IMR-90 (cell line): ENCODE measurements around the gene PCIF1. TPM values are rescaled to one million over a fixed set of nuclear protein-coding genes. Genes with fewer than 3 reads are reported as not detected.

Source experiments
- BHLHE40 ChIP-seq: fragments of 150-350 bp; IDR thresholded peaks from 2 replicates; pipeline ENCODE4 v1.6.1; 2016; ENCODE audit warnings: mild to moderate bottlenecking, low read depth, low read length
- CEBPB ChIP-seq: IDR thresholded peaks from 2 replicates; pipeline ENCODE4 v1.6.1; 2012; ENCODE audit warnings: low read depth, low read length, improper control_type of control experiment
- MAZ ChIP-seq: IDR thresholded peaks from 2 replicates; pipeline ENCODE4 v1.6.1; 2012; ENCODE audit warnings: low read depth, mild to moderate bottlenecking, low read length, improper control_type of control experiment, moderate library complexity, borderline replicate concordance
- POLR2A ChIP-seq: IDR thresholded peaks from 2 replicates; pipeline ENCODE4 v1.6.1; 2012; ENCODE audit warnings: mild to moderate bottlenecking, low read depth, low read length
- polyA plus RNA-seq, 3 experiments: library from polyadenylated mRNA; depleted of rRNA; stranded (reverse); fragments of >200 nt; gene quantifications; 2 replicates each; pipeline ENCODE4 v1.2.3, GENCODE V29; 2012; ENCODE audit warnings: low replicate concordance in 1 of 3
- total RNA-seq: library from RNA; depleted of rRNA; stranded (reverse); fragments of >200 nt; gene quantifications from 2 replicates; pipeline ENCODE4 v1.2.3, GENCODE V29; 2012
- TF ChIP-seq, protein P1 (sequence below): fragments of 150-350 bp; IDR thresholded peaks from 2 replicates; pipeline ENCODE4 v1.6.1; 2017; ENCODE audit warnings: mild to moderate bottlenecking, antibody characterized with exemption, low read length, low read depth

The PCIF1 gene
- total and polyA plus RNA-seq, 2 of the 4 experiments (the other 2 are of a cell fraction), result 5.4 to 18.3 TPM

GRCh38 chr20:45934586-45935415 is at the start of gene PCIF1 (continued):
- TF ChIP-seq MAZ (peak; percentile 38; the same call in 1 of the 2 replicates), CEBPB (no peak), POLR2A (peak; percentile 98), BHLHE40 (no peak)
- TF ChIP-seq, protein P1, sequence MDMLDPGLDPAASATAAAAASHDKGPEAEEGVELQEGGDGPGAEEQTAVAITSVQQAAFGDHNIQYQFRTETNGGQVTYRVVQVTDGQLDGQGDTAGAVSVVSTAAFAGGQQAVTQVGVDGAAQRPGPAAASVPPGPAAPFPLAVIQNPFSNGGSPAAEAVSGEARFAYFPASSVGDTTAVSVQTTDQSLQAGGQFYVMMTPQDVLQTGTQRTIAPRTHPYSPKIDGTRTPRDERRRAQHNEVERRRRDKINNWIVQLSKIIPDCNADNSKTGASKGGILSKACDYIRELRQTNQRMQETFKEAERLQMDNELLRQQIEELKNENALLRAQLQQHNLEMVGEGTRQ, result peak; percentile 97
